Medulla oblongata (tissue), 1 donor: ENCODE measurements around the gene ZNF143.
"Not testable (repeated sequence)": the region's sequence is repeated elsewhere in the genome, so short reads cannot be mapped to it uniquely, and the experiment has no call there.

Source experiments
- DNase-seq: peaks from one replicate; pipeline ENCODE4 v3.0.0-alpha.2; 2015; ENCODE audit errors: extremely low spot score

The ZNF143 gene

GRCh38 chr11:9549216-9549615 lies 88.4 kb downstream of the ZNF143 start:
- not testable (repeated sequence) for DNase-seq

- no peak for DNase-seq
Measured at GRCh38 chr11:9550191-9550628, 89.4 kb downstream of the ZNF143 start.

GRCh38 chr11:9561279-9561982 lies 100.6 kb downstream of the ZNF143 start:
- DNase-seq: no peak

- DNase-seq: no peak
Measured at GRCh38 chr11:9562716-9563115, 101.9 kb downstream of the ZNF143 start.

GRCh38 chr11:9563196-9563730 lies 102.5 kb downstream of the ZNF143 start:
- no peak for DNase-seq

- DNase-seq: no peak
Measured at GRCh38 chr11:9565822-9566560, 105.2 kb downstream of the ZNF143 start.

- no peak for DNase-seq
Measured at GRCh38 chr11:9566561-9567063, 105.8 kb downstream of the ZNF143 start.

GRCh38 chr11:9567401-9567800 lies 106.6 kb downstream of the ZNF143 start:
- DNase-seq: no peak

GRCh38 chr11:9568161-9568853 lies 107.5 kb downstream of the ZNF143 start:
- no peak for DNase-seq

- DNase-seq: no peak
Measured at GRCh38 chr11:9568854-9569587, 108.2 kb downstream of the ZNF143 start.

- no peak for DNase-seq
Measured at GRCh38 chr11:9569588-9570164, 108.9 kb downstream of the ZNF143 start.

- DNase-seq: no peak
Measured at GRCh38 chr11:9570313-9571025, 109.7 kb downstream of the ZNF143 start.

- DNase-seq: no peak
Measured at GRCh38 chr11:9571071-9571762, 110.4 kb downstream of the ZNF143 start.

GRCh38 chr11:9571763-9572115 lies 110.9 kb downstream of the ZNF143 start:
- no peak for DNase-seq

GRCh38 chr11:9573052-9573774 lies 112.4 kb downstream of the ZNF143 start, which contains the start of gene WEE1:
Gene WEE1, plus strand, starts transcription at chr11:9573670. Its CDS starts 264 bp downstream, at chr11:9573934.
- DNase-seq: peak; percentile 97

GRCh38 chr11:9573775-9574621 lies 113.2 kb downstream of the ZNF143 start:
- no peak for DNase-seq

GRCh38 chr11:9574622-9575259 lies 113.9 kb downstream of the ZNF143 start:
- DNase-seq: no peak
